ENCODE data around the gene C19orf44.

DNA sequence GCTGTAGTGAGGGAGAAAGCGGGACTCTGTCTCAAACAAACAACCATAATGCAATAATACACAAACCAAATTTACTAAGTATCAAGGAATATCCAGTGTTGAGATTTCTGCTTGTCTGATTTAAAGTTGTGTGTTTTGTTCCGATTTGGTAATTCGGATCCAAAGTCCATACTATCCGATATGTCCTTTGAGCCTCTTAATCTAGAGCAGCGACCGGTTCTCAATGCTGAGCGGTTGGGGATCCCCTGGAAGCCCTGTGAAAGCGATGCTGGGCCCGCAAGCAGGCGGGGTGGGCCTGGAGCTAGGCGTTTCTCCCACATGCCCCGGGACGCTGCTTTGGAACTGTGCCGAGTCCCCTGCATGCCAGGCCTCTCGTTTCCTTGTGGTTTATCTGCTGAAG is 20.2 kb downstream of the C19orf44 start:
- TF ChIP-seq, protein P1, sequence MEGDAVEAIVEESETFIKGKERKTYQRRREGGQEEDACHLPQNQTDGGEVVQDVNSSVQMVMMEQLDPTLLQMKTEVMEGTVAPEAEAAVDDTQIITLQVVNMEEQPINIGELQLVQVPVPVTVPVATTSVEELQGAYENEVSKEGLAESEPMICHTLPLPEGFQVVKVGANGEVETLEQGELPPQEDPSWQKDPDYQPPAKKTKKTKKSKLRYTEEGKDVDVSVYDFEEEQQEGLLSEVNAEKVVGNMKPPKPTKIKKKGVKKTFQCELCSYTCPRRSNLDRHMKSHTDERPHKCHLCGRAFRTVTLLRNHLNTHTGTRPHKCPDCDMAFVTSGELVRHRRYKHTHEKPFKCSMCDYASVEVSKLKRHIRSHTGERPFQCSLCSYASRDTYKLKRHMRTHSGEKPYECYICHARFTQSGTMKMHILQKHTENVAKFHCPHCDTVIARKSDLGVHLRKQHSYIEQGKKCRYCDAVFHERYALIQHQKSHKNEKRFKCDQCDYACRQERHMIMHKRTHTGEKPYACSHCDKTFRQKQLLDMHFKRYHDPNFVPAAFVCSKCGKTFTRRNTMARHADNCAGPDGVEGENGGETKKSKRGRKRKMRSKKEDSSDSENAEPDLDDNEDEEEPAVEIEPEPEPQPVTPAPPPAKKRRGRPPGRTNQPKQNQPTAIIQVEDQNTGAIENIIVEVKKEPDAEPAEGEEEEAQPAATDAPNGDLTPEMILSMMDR (IDR thresholded peaks at IDR 0.05; ENCODE audit: borderline replicate concordance, extremely low read depth, low read length, poor library complexity, severe bottlenecking): no peak
- no peak for TF ChIP-seq EZH2 (IDR thresholded peaks at IDR 0.05; ENCODE audit: borderline replicate concordance, low read depth, low read length, severe bottlenecking)

Measured in DND-41 (cell line).